Left lung (tissue), 10 donors: ENCODE results near the gene NEK8. TPM values are rescaled to one million over a fixed set of nuclear protein-coding genes. Genes with fewer than 3 reads are reported as not detected.
A peak's percentile ranks its signal among the peaks of the same experiment; 100 is the strongest.

Experiments used
- ATAC-seq: fragments of 200-7000 bp; cut with Tn5 transposase; one replicate; pipeline ENCODE4 v1.9.1; 2020; ENCODE audit warnings: moderate library complexity
- DNase-seq, 4 donors: peaks; one replicate each; pipeline ENCODE4 v3.0.0-alpha.2; 2013 to 2020
- H3K27ac ChIP-seq, 2 donors: fragments of 200-600 bp; sonication (generic) in 1 of 2; one replicate each; pipeline versions ENCODE4 v1.5.0 to v1.8.0; 2020 to 2021
- H3K27me3 ChIP-seq, 2 donors: fragments of 200-600 bp; sonication (generic) in 1 of 2; one replicate each; pipeline versions ENCODE4 v1.5.0 to v1.8.0; 2020 to 2021
- H3K36me3 ChIP-seq, 2 donors: fragments of 200-600 bp; sonication (generic) in 1 of 2; one replicate each; pipeline versions ENCODE4 v1.5.0 to v1.8.0; 2020 to 2021
- H3K4me1 ChIP-seq, 2 donors: fragments of 200-600 bp; one replicate each; pipeline ENCODE4 v1.8.0; 2021
- H3K4me3 ChIP-seq, 2 donors: fragments of 200-600 bp; sonication (generic) in 1 of 2; one replicate each; pipeline versions ENCODE4 v1.5.0 to v1.8.0; 2020 to 2021; ENCODE audit warnings: mild to moderate bottlenecking in 1 of 2
- H3K9me3 ChIP-seq, 2 donors: fragments of 200-600 bp; sonication (generic) in 1 of 2; one replicate each; pipeline versions ENCODE4 v1.5.0 to v1.8.0; 2020 to 2021
- intact Hi-C, 2 donors: fragments of 100-400 bp; cut with DNase I; formaldehyde crosslinking; loops; one replicate each; pipeline versions ENCODE4 v1.11.2 to v1.14.2; 2022
- polyA plus RNA-seq, 6 donors: library from polyadenylated mRNA; unstranded; fragments of 120-200 nt; gene quantifications; one replicate each; pipeline ENCODE4 v1.2.1, GENCODE V29; 2013; ENCODE audit not compliant: insufficient read length in 6 of 6
- total RNA-seq, 2 donors: library from RNA; stranded (reverse); fragmentation: NEBNext Ultra II Directional; extraction: Animal tissue kit (Norgen Biotek cat#: 25700); gene quantifications; one replicate each; pipeline ENCODE4 v1.2.1, GENCODE V29; 2021
- TF ChIP-seq, protein P1 (sequence below), 2 donors: fragments of 200-600 bp; sonication (generic) in 1 of 2; IDR thresholded peaks; one replicate each; pipeline versions ENCODE4 v1.5.0 to v1.8.0; 2021; ENCODE audit warnings: antibody characterized with exemption in 2 of 2
- donor health status: DM: no; HTN: yes; CAD: no.
- donor health status: DM: no; HTN: no; CAD: no.

Gene NEK8
- total and polyA plus RNA-seq, 8 donors: 5.6 to 8.1 (median 7.2) TPM

DNA sequence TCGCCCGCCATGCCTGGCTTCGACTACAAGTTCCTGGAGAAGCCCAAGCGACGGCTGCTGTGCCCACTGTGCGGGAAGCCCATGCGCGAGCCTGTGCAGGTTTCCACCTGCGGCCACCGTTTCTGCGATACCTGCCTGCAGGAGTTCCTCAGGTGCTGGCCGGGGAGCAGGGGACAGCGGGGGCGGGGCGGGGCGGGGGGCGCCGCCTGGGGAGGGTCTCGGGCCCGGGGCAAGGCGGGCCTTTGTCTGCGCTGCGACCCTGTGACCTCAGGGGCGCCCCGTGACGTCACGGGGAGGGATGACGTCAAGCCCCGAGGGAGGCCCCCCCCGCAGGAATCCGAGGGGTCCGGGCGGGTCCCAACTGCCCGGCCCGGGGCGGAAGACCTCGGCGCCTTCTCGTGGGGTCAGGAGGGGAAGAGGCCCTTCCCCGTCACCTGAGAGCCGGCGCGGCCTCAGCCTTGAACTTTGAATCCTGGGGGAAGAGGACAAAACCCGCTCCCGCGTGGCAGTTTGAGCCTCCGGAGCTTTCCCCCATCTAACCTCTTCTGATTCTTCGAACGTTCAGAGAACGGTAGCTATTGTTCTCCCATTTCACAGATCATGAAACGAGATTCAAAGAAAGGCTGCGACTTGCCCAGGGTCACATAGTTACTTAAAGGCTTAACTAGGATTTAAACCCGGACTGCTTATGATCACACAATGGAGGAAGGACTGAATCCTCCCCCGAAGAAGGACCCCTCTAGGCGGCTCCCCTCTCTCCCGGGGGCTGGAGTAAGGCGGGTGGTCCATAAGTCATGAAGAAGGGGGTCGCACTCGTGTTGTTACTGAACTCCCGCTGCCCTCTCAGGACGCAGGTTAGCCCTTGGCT, 15.8 kb downstream of the NEK8 start:
- peak overlapping the region; percentile 89 to 94 for H3K27ac ChIP-seq
- H3K9me3 ChIP-seq: no peaks in the 10 kb centered on the region
- DNase-seq (peak in 3 of 4 donors; percentile 65 to 86 (median 77)), ATAC-seq (no peak)
- intact Hi-C loops: no loop called here
- H3K4me3 ChIP-seq: peak overlapping the region; percentile 69 to 73
- H3K4me1 ChIP-seq: peaks cover 35 to 71% of the 10 kb centered on the region in 2 donors
- TF ChIP-seq, protein P1, sequence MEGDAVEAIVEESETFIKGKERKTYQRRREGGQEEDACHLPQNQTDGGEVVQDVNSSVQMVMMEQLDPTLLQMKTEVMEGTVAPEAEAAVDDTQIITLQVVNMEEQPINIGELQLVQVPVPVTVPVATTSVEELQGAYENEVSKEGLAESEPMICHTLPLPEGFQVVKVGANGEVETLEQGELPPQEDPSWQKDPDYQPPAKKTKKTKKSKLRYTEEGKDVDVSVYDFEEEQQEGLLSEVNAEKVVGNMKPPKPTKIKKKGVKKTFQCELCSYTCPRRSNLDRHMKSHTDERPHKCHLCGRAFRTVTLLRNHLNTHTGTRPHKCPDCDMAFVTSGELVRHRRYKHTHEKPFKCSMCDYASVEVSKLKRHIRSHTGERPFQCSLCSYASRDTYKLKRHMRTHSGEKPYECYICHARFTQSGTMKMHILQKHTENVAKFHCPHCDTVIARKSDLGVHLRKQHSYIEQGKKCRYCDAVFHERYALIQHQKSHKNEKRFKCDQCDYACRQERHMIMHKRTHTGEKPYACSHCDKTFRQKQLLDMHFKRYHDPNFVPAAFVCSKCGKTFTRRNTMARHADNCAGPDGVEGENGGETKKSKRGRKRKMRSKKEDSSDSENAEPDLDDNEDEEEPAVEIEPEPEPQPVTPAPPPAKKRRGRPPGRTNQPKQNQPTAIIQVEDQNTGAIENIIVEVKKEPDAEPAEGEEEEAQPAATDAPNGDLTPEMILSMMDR (IDR thresholded peaks at IDR 0.05): no peak
- H3K27me3 ChIP-seq: peaks cover 0 to 22% of the 10 kb centered on the region in 2 donors
- H3K36me3 ChIP-seq: peaks cover 0 to 21% of the 10 kb centered on the region in 2 donors

DNA sequence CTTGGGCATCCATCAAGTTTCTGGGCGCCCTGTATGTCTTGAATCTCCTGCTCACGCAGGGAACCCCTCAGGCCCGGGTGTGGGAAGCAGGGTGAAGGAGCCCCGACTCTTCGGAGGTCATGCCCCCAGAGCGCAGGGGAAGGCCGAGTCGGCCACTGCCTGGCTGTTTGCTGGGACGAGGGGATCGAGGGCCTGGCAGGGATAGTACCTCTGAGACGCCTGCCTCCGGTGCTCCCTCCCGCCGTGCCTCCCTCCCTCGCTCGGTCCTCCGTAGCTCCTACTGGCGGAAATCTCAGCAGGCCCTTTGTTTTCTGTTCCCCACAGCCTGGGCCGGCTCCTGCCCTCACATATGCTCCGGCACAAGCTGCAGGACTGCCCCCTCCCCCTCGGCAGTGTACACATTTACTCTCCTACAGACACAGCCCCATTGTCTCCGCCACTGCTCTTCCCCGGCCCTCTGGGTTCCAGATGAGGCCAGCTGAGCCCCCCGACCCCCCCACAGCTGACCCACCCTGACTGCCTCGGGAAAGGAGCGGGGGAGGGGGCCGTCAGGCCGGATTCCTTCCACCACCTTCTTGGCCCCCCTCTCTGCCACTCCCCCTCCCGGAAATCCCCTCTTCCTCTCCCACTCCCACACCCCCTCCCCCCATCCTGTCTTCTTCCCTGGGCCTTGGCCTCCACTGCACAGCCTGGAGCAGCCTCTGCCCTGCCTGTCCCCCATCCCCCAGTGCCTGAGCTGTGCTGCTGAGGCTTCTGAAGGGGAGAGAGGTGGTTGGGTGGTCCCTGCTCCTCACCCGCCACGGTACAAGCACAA, 16.6 kb downstream of the NEK8 start:
- intact Hi-C loops: no loop called here

DNA sequence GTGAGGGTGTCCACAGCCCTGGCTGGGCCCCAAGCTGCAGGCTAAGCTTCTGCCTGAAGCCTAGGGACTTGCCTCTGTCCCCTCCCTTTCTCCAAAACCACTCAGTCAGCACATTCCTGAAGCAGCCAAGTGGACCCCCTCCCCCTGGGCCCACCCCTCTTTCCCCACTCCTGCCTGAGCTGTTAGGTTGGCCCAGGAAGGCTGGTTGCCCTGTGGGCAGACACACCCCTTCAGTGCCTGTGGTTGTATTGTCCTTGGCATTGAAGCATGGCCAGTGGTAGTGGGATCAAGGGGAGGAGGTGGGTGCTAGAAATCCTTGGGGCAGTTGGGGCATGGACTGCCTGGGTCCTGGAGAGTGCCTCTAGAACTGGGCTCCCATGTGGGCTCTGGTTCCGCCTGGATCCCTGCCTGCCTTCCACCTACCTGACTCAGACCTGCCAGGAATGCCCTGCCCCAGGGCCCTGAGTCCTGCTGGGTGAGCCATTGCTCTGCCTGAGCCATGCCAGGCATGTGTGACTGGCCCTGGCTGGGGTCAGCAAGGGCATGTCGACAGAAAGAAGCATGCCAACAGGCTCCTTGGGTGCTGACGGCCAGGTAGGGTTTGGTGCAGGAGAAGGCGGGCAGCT, 17.3 kb downstream of the NEK8 start:
- peak overlapping the region; percentile 69 to 73 for H3K4me3 ChIP-seq
- intact Hi-C loops: no loop called here
- H3K4me1 ChIP-seq: peaks cover 40 to 84% of the 10 kb centered on the region in 2 donors
- peak overlapping the region; percentile 89 to 94 for H3K27ac ChIP-seq
- DNase-seq (peak in 3 of 4 donors; percentile 60 to 84 (median 84)), ATAC-seq (peak; percentile 5)
- no peaks in the 10 kb centered on the region for H3K9me3 ChIP-seq
- peaks cover 0 to 22% of the 10 kb centered on the region in 2 donors for H3K27me3 ChIP-seq
- peaks cover 0 to 29% of the 10 kb centered on the region in 2 donors for H3K36me3 ChIP-seq
- TF ChIP-seq, protein P1 (IDR thresholded peaks at IDR 0.05): no peak

More for the DNA sequence above, 16.6 kb downstream of the NEK8 start:
- TF ChIP-seq, protein P1 (IDR thresholded peaks at IDR 0.05): no peak
- DNase-seq (peak; percentile 54 to 79 (median 69)), ATAC-seq (no peak)
- H3K4me1 ChIP-seq: peaks cover 40 to 79% of the 10 kb centered on the region in 2 donors
- peak overlapping the region; percentile 69 to 73 for H3K4me3 ChIP-seq
- peaks cover 0 to 25% of the 10 kb centered on the region in 2 donors for H3K36me3 ChIP-seq
- H3K9me3 ChIP-seq: no peaks in the 10 kb centered on the region
- peak overlapping the region; percentile 89 to 94 for H3K27ac ChIP-seq
- H3K27me3 ChIP-seq: peaks cover 0 to 22% of the 10 kb centered on the region in 2 donors

DNA sequence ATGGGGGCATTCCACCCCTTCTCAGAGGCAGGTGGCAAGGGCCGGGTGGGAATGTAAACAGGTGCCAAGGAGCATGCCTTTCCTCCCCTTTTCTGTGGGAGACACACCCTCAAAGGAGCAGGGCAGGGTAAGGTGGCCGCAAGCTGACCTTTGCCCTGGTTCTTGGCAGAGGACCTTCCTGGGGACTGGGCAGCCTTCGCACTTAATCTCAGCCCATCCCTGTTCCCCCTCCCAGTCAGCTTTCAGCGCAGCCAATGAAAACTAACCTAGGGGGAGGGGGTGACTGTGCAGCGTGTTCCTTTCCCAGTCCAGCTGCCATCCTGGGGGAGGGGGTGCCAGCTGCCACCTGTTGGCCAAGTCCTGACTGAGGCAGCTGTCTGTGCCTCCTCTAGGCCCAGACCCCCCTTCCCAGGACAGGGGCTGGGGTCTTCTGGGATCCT, 18.0 kb downstream of the NEK8 start:
- Histone ChIP-seq H3K4me3 (peak overlapping the region; percentile 69 to 73), H3K36me3 (peaks cover 0 to 36% of the 10 kb centered on the region in 2 donors), H3K9me3 (no peaks in the 10 kb centered on the region), H3K4me1 (peaks cover 40 to 78% of the 10 kb centered on the region in 2 donors), H3K27me3 (peaks cover 0 to 22% of the 10 kb centered on the region in 2 donors), H3K27ac (peak overlapping the region; percentile 89 to 94)
- ATAC-seq (peak; percentile 39), DNase-seq (peak in 2 of 4 donors; percentile 80 to 81)
- intact Hi-C loops: no loop called here
- TF ChIP-seq, protein P1 (IDR thresholded peaks at IDR 0.05): no peak
